K562 (cell line): ENCODE measurements around the gene MIEF1. TPM values are rescaled to one million over a fixed set of nuclear protein-coding genes. Genes with fewer than 3 reads are reported as not detected.
A peak's percentile ranks its signal among the peaks of the same experiment; 100 is the strongest.

Source experiments
- ADNP ChIP-seq: fragments of 200-800 bp; sonication (Bioruptor generic); IDR thresholded peaks from 2 replicates; pipeline ENCODE4 v1.6.1; 2016; ENCODE audit warnings: missing genetic modification characterization, missing compliant biosample characterization
- ATF4 ChIP-seq: fragments of 450-650 bp; formaldehyde crosslinking; IDR thresholded peaks from 2 replicates; pipeline ENCODE4 v1.4.0; 2022; ENCODE audit warnings: mild to moderate bottlenecking, moderate library complexity
- CHD2 ChIP-seq: IDR thresholded peaks from 2 replicates; pipeline ENCODE4 v1.6.1; 2011; ENCODE audit warnings: low read depth, low read length
- CLOCK ChIP-seq: fragments of 250-450 bp; sonication (Bioruptor Pico); IDR thresholded peaks from 2 replicates; pipeline ENCODE4 v1.4.0; 2020; ENCODE audit warnings: mild to moderate bottlenecking, moderate library complexity, borderline replicate concordance
- CTCFL ChIP-seq: IDR thresholded peaks from 2 replicates; pipeline ENCODE4 v1.6.1; 2011; ENCODE audit warnings: borderline replicate concordance, low read depth, mild to moderate bottlenecking, moderate library complexity, low read length; ENCODE audit not compliant: insufficient read depth, poor library complexity, severe bottlenecking
- FIP1L1 ChIP-seq: fragments of 200-400 bp; formaldehyde crosslinking; IDR thresholded peaks from 2 replicates; pipeline ENCODE4 v1.6.1; 2018; ENCODE audit warnings: mild to moderate bottlenecking, low read depth, low read length; ENCODE audit not compliant: poor library complexity, severe bottlenecking
- FOXJ2 ChIP-seq: fragments of 200-800 bp; sonication (Bioruptor generic); IDR thresholded peaks from 2 replicates; pipeline ENCODE4 v1.6.1; 2016; ENCODE audit warnings: missing genetic modification characterization, missing compliant biosample characterization
- GTF2E2 ChIP-seq: fragments of 200-800 bp; sonication (Bioruptor generic); IDR thresholded peaks from 2 replicates; pipeline ENCODE4 v1.6.1; 2016; ENCODE audit warnings: missing genetic modification characterization, missing compliant biosample characterization
- HEY1 ChIP-seq: fragments of 250-450 bp; sonication (Bioruptor Pico); IDR thresholded peaks from 2 replicates; pipeline ENCODE4 v1.5.0; 2020; ENCODE audit warnings: mild to moderate bottlenecking, moderate library complexity, borderline replicate concordance
- LCOR ChIP-seq: sonication (generic); formaldehyde crosslinking; IDR thresholded peaks from 2 replicates; pipeline ENCODE4 v1.8.0; 2022; ENCODE audit warnings: mild to moderate bottlenecking, missing genetic modification reagents
- MAFF ChIP-seq: IDR thresholded peaks from 2 replicates; pipeline ENCODE4 v1.6.1; 2012; ENCODE audit warnings: low read length, improper control_type of control experiment
- MAFG ChIP-seq: fragments of 450-650 bp; conservative IDR thresholded peaks from 2 replicates; pipeline ENCODE4 v1.6.1; 2016; ENCODE audit warnings: missing genetic modification characterization, missing compliant biosample characterization
- MECOM ChIP-seq: fragments of 250-450 bp; sonication (Bioruptor Pico); IDR thresholded peaks from 2 replicates; pipeline ENCODE4 v1.8.0; 2022; ENCODE audit warnings: inconsistent platforms
- MED1 ChIP-seq: sonication (generic); formaldehyde crosslinking; IDR thresholded peaks from 2 replicates; pipeline ENCODE4 v1.8.1; 2023; ENCODE audit warnings: missing genetic modification reagents, borderline replicate concordance
- MEF2A ChIP-seq: IDR thresholded peaks from 2 replicates; pipeline ENCODE4 v1.6.1; 2011; ENCODE audit warnings: low read depth, mild to moderate bottlenecking, low read length, moderate library complexity; ENCODE audit not compliant: control insufficient read depth
- NCOA6 ChIP-seq: fragments of 450-650 bp; IDR thresholded peaks from 2 replicates; pipeline ENCODE4 v1.6.1; 2017; ENCODE audit warnings: mild to moderate bottlenecking
- NR2C2 ChIP-seq, 2 experiments: fragments of 200-800 bp in 1 of 2; sonication (Bioruptor generic) in 1 of 2; sonication (generic) in 1 of 2; formaldehyde crosslinking in 1 of 2; IDR thresholded peaks; 2 replicates each; pipeline versions ENCODE4 v1.6.1 to v1.8.0; 2016 to 2022; ENCODE audit warnings: mild to moderate bottlenecking in 1 of 2, missing compliant biosample characterization in 1 of 2, missing genetic modification characterization in 1 of 2, missing genetic modification reagents in 1 of 2
- NR2F6 ChIP-seq: fragments of 450-650 bp; formaldehyde crosslinking; IDR thresholded peaks from 2 replicates; pipeline ENCODE4 v1.4.0; 2020; ENCODE audit warnings: mild to moderate bottlenecking
- PHTF2 ChIP-seq: fragments of 250-450 bp; sonication (Bioruptor Pico); IDR thresholded peaks from 2 replicates; pipeline ENCODE4 v1.5.0; 2021; ENCODE audit warnings: mild to moderate bottlenecking
- SMAD2 ChIP-seq: fragments of 150-350 bp; IDR thresholded peaks from 2 replicates; pipeline ENCODE4 v1.6.1; 2014; ENCODE audit warnings: low read depth, mild to moderate bottlenecking, low read length
- SREBF2 ChIP-seq: sonication (generic); formaldehyde crosslinking; IDR thresholded peaks from 2 replicates; pipeline ENCODE4 v1.4.0; 2020; ENCODE audit warnings: mild to moderate bottlenecking, missing genetic modification reagents
- ZNF445 ChIP-seq: fragments of 250-450 bp; sonication (Bioruptor Pico); IDR thresholded peaks from 2 replicates; pipeline ENCODE4 v1.4.0; 2020; ENCODE audit warnings: low read depth, mild to moderate bottlenecking, moderate library complexity
- ZNF57 ChIP-seq: fragments of 450-650 bp; formaldehyde crosslinking; IDR thresholded peaks from 2 replicates; pipeline ENCODE4 v1.4.0; 2020; ENCODE audit warnings: mild to moderate bottlenecking, moderate library complexity
- ZNF778 ChIP-seq: fragments of 450-650 bp; formaldehyde crosslinking; IDR thresholded peaks from 2 replicates; pipeline ENCODE4 v1.4.0; 2020; ENCODE audit warnings: mild to moderate bottlenecking, moderate library complexity
- polyA plus RNA-seq, 8 experiments: library from polyadenylated mRNA; depleted of rRNA in 4 of 8; stranded (reverse) in 5 of 8; unstranded in 3 of 8; fragments of >200 nt; fragmentation: Nextera tagmentation in 2 of 8; fragmentation: Illumina TruSeq in 1 of 8; extraction: Ambion mirVana in 2 of 8; extraction: Trizol in 1 of 8; gene quantifications; 2 replicates each; pipeline versions ENCODE4 v1.2.1 to v1.2.3, GENCODE V29; 2011 to 2014; ENCODE audit warnings: inconsistent platforms in 1 of 8, missing spikeins in 1 of 8
- total RNA-seq, 7 experiments: library from RNA; depleted of rRNA in 6 of 7; stranded (reverse); fragments of >200 nt in 6 of 7; fragmentation: Illumina TruSeq in 2 of 7; extraction: Trizol in 2 of 7; gene quantifications; 2 replicates each; pipeline versions ENCODE4 v1.2.1 to v1.2.3, GENCODE V29; 2011 to 2021; ENCODE audit warnings: low replicate concordance in 1 of 7

Gene MIEF1
- total and polyA plus RNA-seq, 9 of the 15 experiments (the other 6 are each of a cell fraction or from before 2014, with no cell fraction given) = 10.9 to 51.8 (median 25.5) TPM

DNA sequence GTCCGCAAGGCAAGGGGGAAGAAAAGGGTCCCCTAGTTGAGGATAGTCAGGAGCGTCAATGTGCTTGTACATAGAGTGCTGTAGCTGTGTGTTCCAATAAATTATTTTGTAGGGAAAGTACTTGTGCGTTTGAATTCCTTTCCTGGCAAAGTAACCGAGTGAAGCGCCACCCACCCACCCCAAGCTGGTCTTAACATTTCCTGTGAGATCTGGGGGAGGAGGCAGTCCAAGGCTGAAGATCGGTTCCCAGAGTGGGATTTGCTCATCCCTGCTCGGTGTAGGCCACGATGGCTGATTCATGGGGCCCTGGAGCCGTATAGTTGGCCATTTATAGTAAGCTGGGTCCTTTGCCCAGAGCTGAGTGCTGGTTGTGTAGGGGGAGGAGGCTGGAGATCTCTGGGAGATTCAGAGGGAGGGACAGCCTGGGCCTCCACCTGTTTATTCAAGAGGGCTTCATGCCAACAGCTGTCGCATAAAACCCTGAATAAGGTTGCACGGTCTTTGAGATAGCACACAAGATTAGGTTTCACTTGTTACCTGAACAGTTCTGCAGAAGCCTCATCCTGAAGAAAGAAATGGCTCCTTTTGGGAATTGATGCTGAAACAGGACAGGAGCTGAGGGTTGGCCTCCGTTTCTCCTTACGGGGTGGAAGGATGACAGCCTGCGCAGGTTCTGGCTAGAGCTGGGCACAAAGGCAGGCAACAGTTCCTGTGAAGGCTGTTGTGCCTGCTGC lies 20.6 kb downstream of the MIEF1 start (continued):
- TF ChIP-seq MECOM (CRISPR knock-in tag) (no peak), MEF2A (no peak), LCOR (CRISPR knock-in tag) (peak; percentile 55; the same call in 1 of the 2 replicates), SMAD2 (no peak), PHTF2 (CRISPR knock-in tag) (no peak), FIP1L1 (no peak), NCOA6 (no peak), ZNF778 (CRISPR knock-in tag) (no peak), ZNF445 (CRISPR knock-in tag) (0 out of 2 replicates have a peak, but pooled peaks have one; percentile 78), ADNP (no peak), SREBF2 (CRISPR knock-in tag) (no peak), GTF2E2 (tag) (no peak), FOXJ2 (no peak), MAFF (no peak), HEY1 (CRISPR knock-in tag) (no peak), CHD2 (peak; percentile 10; the same call in 1 of the 2 replicates), MAFG (tag) (no peak), MED1 (CRISPR knock-in tag) (0 out of 2 replicates have a peak, but pooled peaks have one; percentile 29), ATF4 (CRISPR knock-in tag) (peak; percentile 61), ZNF57 (CRISPR knock-in tag) (peak; percentile 58; the same call in 1 of the 2 replicates), CLOCK (CRISPR knock-in tag) (no peak), NR2C2 (CRISPR knock-in tag; IDR thresholded peaks at IDR 0.05) (no peak), NR2C2 (tag; IDR thresholded peaks at IDR 0.05) (no peak), CTCFL (no peak), NR2F6 (CRISPR knock-in tag) (peak; percentile 76; the same call in 1 of the 2 replicates)
